AG04450 (cell line): Measurements from ENCODE around the gene BCL3. TPM values are rescaled to one million over a fixed set of nuclear protein-coding genes. Genes with fewer than 3 reads are reported as not detected.

Experiments used
- CTCF ChIA-PET: fragments of 300-600, 350-600 bp; formaldehyde crosslinking; extraction: SDS; loops from one replicate; lab custom pipeline; 2022; ENCODE audit warnings: antibody characterized with exemption, inconsistent platforms; lab: Charles Lee
- POLR2A ChIA-PET: fragments of 350-600 bp; formaldehyde crosslinking; extraction: SDS; loops from one replicate; lab custom pipeline; 2021; ENCODE audit warnings: antibody characterized with exemption, inconsistent platforms; lab: Yijun Ruan, JAX
- DNase-seq: peaks from one replicate; pipeline ENCODE4 v3.0.0-alpha.2; 2011; ENCODE audit warnings: low read depth, low spot score
- H3K27ac ChIP-seq: one replicate; pipeline ENCODE4 v1.5.1; 2012; ENCODE audit warnings: low read depth, low read length, control low read depth
- H3K27me3 ChIP-seq: one replicate; pipeline ENCODE4 v1.6.0; 2012; ENCODE audit warnings: low read length; ENCODE audit not compliant: control insufficient read depth, insufficient read depth
- H3K4me3 ChIP-seq: 2 replicates; pipeline ENCODE4 v1.5.1; 2011; ENCODE audit warnings: mild to moderate bottlenecking, low read depth, low read length, control low read depth
- H3K9me3 ChIP-seq: 2 replicates; pipeline ENCODE4 v1.5.1; 2012; ENCODE audit warnings: low read length; ENCODE audit not compliant: control insufficient read depth, insufficient read depth
- CTCF ChIP-seq: IDR thresholded peaks from 2 replicates; pipeline ENCODE4 v1.5.1; 2011; ENCODE audit warnings: low read depth, low read length, control low read depth, inconsistent platforms
- polyA plus RNA-seq: library from polyadenylated mRNA; depleted of rRNA; stranded (reverse); fragments of >200 nt; gene quantifications from 2 replicates; pipeline ENCODE4 v1.2.3, GENCODE V29; 2011

BCL3 gene
- polyA plus RNA-seq, 1 experiment = 5.6 TPM

- Histone ChIP-seq H3K27me3 (no peaks in the 10 kb centered on the region), H3K4me3 (no peak overlapping the region), H3K9me3 (no peaks in the 10 kb centered on the region; the same call in 1 of the 2 replicates), H3K27ac (no peak overlapping the region)
- no peak for DNase-seq
- ChIA-PET POLR2A (interaction anchor here (1.2 kb wide), 1 partner anchor 42 kb away, joined by 6 read pairs; no protein-coding TSS in a partner anchor), CTCF (interaction anchor here (0.6 to 6.4 kb wide), 8 partner anchors 11 to 202 kb away, joined by 3 to 294 read pairs (median 14); partner anchors contain the start of gene NECTIN2)
- no peak for TF ChIP-seq CTCF
Observed at GRCh38 chr19:44772959-44773358, 24.5 kb downstream of the BCL3 start.

- Histone ChIP-seq H3K27ac (peak overlapping the region; percentile 11), H3K9me3 (no peaks in the 10 kb centered on the region), H3K27me3 (no peaks in the 10 kb centered on the region), H3K4me3 (no peak overlapping the region)
- DNase-seq = no peak
- ChIA-PET POLR2A (interaction anchor here (0.6 kb wide), 1 partner anchor 20 kb away, joined by 3 read pairs; no protein-coding TSS in a partner anchor), CTCF (interaction anchor here (0.6 to 3.8 kb wide), 7 partner anchors 9 to 146 kb away, joined by 3 to 37 read pairs (median 6); partner anchors contain the start of gene NECTIN2)
- no peak for TF ChIP-seq CTCF
Observed at GRCh38 chr19:44775676-44776240, 27.2 kb downstream of the BCL3 start.

- POLR2A ChIA-PET = interaction anchor here (0.6 kb wide), 1 partner anchor 21 kb away, joined by 3 read pairs; no protein-coding TSS in a partner anchor
- Histone ChIP-seq H3K27me3 (no peaks in the 10 kb centered on the region), H3K4me3 (no peak overlapping the region), H3K9me3 (no peaks in the 10 kb centered on the region), H3K27ac (no peak overlapping the region)
- CTCF ChIA-PET = interaction anchor here (0.6 to 3.8 kb wide), 8 partner anchors 8 to 147 kb away, joined by 3 to 37 read pairs (median 5); no protein-coding TSS in a partner anchor
- DNase-seq = no peak
- TF ChIP-seq CTCF = no peak
Observed at GRCh38 chr19:44776402-44777096, 28.0 kb downstream of the BCL3 start.

GRCh38 chr19:44777715-44778347, 29.3 kb downstream of the BCL3 start, which contains the start of gene CBLC:
Gene CBLC, plus strand, starts transcription at chr19:44777890. Its CDS starts 42 bp downstream, at chr19:44777932.
- no peak for DNase-seq
- Histone ChIP-seq H3K27me3 (no peaks in the 10 kb centered on the region), H3K27ac (no peak within 1 kb of the TSS), H3K9me3 (no peaks in the 10 kb centered on the region), H3K4me3 (no peak within 1 kb of the TSS)
- ChIA-PET POLR2A (no interaction called here), CTCF (no interaction called here)
- TF ChIP-seq CTCF = no peak
